ENCODE results near the gene UBL4A. TPM values are rescaled to one million over a fixed set of nuclear protein-coding genes. Genes with fewer than 3 reads are reported as not detected.

The UBL4A gene
- total RNA-seq, 4 donors from 2014 or later, result 20.6 to 45.9 (median 34.6) TPM

- no peak for TF ChIP-seq POLR2A (IDR thresholded peaks at IDR 0.05)
- no peak for TF ChIP-seq CTCF (IDR thresholded peaks at IDR 0.05)
- no peak for DNase-seq
- Histone ChIP-seq H3K27me3 (no peaks in the 10 kb centered on the region), H3K27ac (no peak overlapping the region), H3K9me3 (no peaks in the 10 kb centered on the region), H3K4me1 (peaks cover 0 to 24% (median 3%) of the 10 kb centered on the region in 4 donors), H3K36me3 (peaks cover 0 to 20% (median 0%) of the 10 kb centered on the region in 3 donors), H3K4me3 (no peak overlapping the region)
Measured at GRCh38 chrX:154441984-154442707, 44.3 kb downstream of the UBL4A start.

GRCh38 chrX:154441564-154441963 is 44.9 kb downstream of the UBL4A start:
- H3K27me3 ChIP-seq, result no peaks in the 10 kb centered on the region
- H3K4me1 ChIP-seq, result peaks cover 0 to 24% (median 3%) of the 10 kb centered on the region in 4 donors
- no peak for DNase-seq
- peaks cover 0 to 20% (median 0%) of the 10 kb centered on the region in 3 donors for H3K36me3 ChIP-seq
- H3K27ac ChIP-seq, result no peak overlapping the region
- H3K9me3 ChIP-seq, result no peaks in the 10 kb centered on the region
- TF ChIP-seq CTCF (IDR thresholded peaks at IDR 0.05) (no peak), POLR2A (IDR thresholded peaks at IDR 0.05) (no peak)
- H3K4me3 ChIP-seq, result no peak overlapping the region

- no peak for TF ChIP-seq POLR2A (IDR thresholded peaks at IDR 0.05)
- TF ChIP-seq CTCF (IDR thresholded peaks at IDR 0.05), result no peak
- Histone ChIP-seq H3K27ac (no peak overlapping the region), H3K4me1 (peaks cover 0 to 24% (median 3%) of the 10 kb centered on the region in 4 donors), H3K4me3 (no peak overlapping the region), H3K27me3 (no peaks in the 10 kb centered on the region), H3K9me3 (no peaks in the 10 kb centered on the region), H3K36me3 (peaks cover 0 to 20% (median 0%) of the 10 kb centered on the region in 3 donors)
- no peak for DNase-seq
Measured at GRCh38 chrX:154440623-154441357, 45.6 kb downstream of the UBL4A start.

- Histone ChIP-seq H3K36me3 (peaks cover 0 to 20% (median 0%) of the 10 kb centered on the region in 3 donors), H3K27me3 (no peaks in the 10 kb centered on the region), H3K27ac (no peak overlapping the region), H3K4me3 (no peak overlapping the region), H3K9me3 (no peaks in the 10 kb centered on the region), H3K4me1 (peaks cover 0 to 18% (median 3%) of the 10 kb centered on the region in 4 donors)
- TF ChIP-seq CTCF (IDR thresholded peaks at IDR 0.05), result no peak
- no peak for TF ChIP-seq POLR2A (IDR thresholded peaks at IDR 0.05)
- DNase-seq, result no peak
Measured at GRCh38 chrX:154439841-154440240, 46.6 kb downstream of the UBL4A start.

- no peaks in the 10 kb centered on the region for H3K27me3 ChIP-seq
Measured at GRCh38 chrX:154437971-154438893, 48.2 kb downstream of the UBL4A start.

More at GRCh38 chrX:154437971-154438893, 48.2 kb downstream of the UBL4A start:
- peak overlapping the region; percentile 68 to 81 (median 75) for H3K4me3 ChIP-seq
- DNase-seq, result no peak
- H3K4me1 ChIP-seq, result peaks cover 0 to 14% (median under 1%) of the 10 kb centered on the region in 4 donors
- H3K27ac ChIP-seq, result peak overlapping the region in 1 of 4 donors; percentile 92
- TF ChIP-seq POLR2A (IDR thresholded peaks at IDR 0.05) (no peak), CTCF (IDR thresholded peaks at IDR 0.05) (no peak)
- H3K9me3 ChIP-seq, result no peaks in the 10 kb centered on the region
- H3K36me3 ChIP-seq, result peaks cover 0 to 25% (median 0%) of the 10 kb centered on the region in 3 donors

Data from Peyer's patch (tissue), 4 donors.